ENCODE measurements around the gene RGS7BP.

DNA sequence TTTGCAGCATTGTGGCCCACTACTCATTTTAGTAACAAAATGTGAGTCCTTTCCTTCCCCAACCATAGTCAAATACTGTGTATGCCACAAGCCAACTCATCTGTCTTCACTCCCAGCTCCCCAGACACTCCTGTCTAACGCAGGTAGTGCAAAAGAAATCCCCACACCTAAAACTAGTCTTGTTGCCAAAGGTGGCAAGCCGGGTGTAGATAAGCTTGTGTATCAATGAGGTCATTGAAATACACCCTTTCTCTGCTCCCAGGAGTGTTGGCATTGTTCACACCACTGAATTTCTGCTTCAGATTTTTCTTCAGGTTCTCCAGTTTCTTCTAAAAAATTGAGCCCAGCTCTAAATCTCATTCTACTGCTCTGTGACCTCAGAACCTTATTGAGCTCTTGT is 19.7 kb upstream of the RGS7BP start:
- TF ChIP-seq, protein P1, sequence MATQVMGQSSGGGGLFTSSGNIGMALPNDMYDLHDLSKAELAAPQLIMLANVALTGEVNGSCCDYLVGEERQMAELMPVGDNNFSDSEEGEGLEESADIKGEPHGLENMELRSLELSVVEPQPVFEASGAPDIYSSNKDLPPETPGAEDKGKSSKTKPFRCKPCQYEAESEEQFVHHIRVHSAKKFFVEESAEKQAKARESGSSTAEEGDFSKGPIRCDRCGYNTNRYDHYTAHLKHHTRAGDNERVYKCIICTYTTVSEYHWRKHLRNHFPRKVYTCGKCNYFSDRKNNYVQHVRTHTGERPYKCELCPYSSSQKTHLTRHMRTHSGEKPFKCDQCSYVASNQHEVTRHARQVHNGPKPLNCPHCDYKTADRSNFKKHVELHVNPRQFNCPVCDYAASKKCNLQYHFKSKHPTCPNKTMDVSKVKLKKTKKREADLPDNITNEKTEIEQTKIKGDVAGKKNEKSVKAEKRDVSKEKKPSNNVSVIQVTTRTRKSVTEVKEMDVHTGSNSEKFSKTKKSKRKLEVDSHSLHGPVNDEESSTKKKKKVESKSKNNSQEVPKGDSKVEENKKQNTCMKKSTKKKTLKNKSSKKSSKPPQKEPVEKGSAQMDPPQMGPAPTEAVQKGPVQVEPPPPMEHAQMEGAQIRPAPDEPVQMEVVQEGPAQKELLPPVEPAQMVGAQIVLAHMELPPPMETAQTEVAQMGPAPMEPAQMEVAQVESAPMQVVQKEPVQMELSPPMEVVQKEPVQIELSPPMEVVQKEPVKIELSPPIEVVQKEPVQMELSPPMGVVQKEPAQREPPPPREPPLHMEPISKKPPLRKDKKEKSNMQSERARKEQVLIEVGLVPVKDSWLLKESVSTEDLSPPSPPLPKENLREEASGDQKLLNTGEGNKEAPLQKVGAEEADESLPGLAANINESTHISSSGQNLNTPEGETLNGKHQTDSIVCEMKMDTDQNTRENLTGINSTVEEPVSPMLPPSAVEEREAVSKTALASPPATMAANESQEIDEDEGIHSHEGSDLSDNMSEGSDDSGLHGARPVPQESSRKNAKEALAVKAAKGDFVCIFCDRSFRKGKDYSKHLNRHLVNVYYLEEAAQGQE (IDR thresholded peaks at IDR 0.05): no peak
- no peak for TF ChIP-seq GABPA (IDR thresholded peaks at IDR 0.05 in 1 of 2, conservative IDR thresholded peaks at IDR 0.05 in 1 of 2)
